HT-29 (cell line): ENCODE results near the gene RARRES2. TPM values are rescaled to one million over a fixed set of nuclear protein-coding genes. Genes with fewer than 3 reads are reported as not detected.
"Not testable (repeated sequence)": the region's sequence is repeated elsewhere in the genome, so short reads cannot be mapped to it uniquely, and the experiment has no call there.

Experiments used
- DNase-seq: peaks from one replicate; pipeline ENCODE4 v3.0.0-alpha.2; 2015; ENCODE audit warnings: low spot score
- total RNA-seq: library from RNA; depleted of rRNA; stranded (reverse); fragments of >200 nt; shearing (Covaris generic); gene quantifications from 2 replicates; pipeline ENCODE4 v1.2.3, GENCODE V29; 2014

RARRES2 gene
- total RNA-seq, 1 experiment from 2014 or later = 10.5 TPM

GRCh38 chr7:150322114-150322832, 19.2 kb downstream of the RARRES2 start:
- no peak for DNase-seq

- DNase-seq = no peak
These were observed 19.7 kb downstream of the RARRES2 start for GRCh38 chr7:150321788-150322113.

DNA sequence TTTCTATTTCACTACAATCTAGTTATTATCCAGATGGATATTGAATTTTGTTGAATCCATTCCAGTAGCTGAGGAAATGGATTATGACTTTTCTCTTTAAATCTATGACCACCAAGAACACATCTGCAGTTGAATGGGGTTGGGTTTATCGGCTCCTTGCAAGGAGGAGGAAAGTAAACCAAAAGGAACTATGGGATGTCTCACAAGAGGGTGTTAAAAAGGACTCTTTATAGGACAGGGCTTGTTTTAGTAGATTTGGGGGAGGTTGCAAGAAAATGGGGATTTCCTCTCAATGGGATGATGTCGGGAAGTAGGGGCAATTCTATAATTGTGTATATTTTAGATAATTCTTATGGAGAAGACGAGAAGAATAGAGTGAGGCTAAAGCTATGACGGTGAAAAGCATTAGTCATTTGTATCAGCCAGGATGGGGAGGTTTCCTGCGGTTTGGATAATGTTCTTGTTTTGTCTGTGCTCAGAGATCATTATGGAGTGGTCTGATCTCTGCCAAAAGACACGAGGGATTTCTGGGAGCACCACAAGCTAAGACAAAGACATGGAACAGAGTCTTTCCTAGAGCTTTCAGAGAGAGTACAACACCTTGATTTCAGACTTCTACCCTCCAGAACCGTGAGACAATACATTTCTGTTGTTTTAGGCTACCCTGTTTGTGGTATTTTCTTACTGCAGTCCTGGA, 23.5 kb downstream of the RARRES2 start:
- no peak for DNase-seq

DNA sequence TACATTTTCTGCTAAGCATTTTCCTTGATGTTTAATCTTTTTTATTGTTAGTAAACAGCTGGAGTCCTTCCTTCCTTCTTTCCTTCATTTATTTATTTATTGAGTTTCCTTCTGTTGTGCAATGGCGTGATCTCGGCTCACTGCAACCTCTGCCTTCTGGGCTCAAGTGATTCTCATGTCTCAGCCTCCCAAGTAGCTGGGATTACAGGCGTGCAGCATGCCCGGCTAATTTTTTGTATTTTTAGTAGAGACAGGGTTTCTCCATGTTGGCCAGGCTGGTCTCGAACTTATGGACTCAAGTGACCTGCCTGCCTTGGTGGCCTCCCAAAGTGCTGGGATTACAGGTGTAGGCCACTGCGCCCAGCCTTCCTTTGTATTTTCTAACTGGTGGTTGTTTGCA, 24.4 kb downstream of the RARRES2 start:
- DNase-seq = not testable (repeated sequence)

GRCh38 chr7:150314639-150315239, 26.7 kb downstream of the RARRES2 start:
- no peak for DNase-seq

DNA sequence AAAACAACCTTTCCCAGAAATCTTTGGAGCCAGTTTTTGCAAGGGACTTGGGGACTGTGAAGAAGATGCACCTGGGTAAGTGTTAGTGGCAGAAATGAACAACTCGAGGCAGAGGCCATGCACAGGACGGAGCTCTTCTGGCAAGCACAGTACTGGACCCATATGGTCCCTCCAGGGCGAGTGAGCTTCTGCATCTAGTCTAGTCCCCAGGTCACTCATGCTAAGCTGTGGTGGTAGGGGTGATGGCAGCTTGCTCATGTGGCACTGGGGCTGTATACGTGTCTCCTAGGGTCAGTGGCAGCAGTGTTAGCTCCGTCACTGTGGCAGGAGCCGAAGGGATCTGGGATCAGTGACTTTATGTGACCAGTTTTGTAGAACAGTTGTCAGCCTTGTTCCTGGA, 27.6 kb downstream of the RARRES2 start:
- DNase-seq = no peak

DNA sequence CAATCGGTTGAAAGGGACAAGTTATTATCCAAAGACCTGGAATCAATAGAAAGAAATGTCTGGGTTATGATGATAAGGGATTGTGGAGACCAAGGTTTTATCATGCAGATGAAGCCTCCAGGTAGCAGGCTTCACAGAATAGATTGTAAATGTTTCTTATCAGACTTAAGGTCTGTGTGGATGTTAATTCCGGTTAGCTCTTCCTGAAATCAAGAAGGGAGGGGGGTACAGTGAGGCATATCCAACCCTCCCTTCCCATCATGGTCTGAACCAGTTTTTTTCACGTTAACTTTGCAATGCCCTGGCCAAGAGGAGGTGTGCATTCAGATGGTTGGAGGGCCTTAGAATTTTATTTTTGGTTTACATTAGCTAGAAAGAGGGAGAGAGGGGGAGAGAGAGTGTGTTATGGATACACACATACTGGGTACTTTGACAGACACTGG, 28.0 kb downstream of the RARRES2 start:
- no peak for DNase-seq

DNA sequence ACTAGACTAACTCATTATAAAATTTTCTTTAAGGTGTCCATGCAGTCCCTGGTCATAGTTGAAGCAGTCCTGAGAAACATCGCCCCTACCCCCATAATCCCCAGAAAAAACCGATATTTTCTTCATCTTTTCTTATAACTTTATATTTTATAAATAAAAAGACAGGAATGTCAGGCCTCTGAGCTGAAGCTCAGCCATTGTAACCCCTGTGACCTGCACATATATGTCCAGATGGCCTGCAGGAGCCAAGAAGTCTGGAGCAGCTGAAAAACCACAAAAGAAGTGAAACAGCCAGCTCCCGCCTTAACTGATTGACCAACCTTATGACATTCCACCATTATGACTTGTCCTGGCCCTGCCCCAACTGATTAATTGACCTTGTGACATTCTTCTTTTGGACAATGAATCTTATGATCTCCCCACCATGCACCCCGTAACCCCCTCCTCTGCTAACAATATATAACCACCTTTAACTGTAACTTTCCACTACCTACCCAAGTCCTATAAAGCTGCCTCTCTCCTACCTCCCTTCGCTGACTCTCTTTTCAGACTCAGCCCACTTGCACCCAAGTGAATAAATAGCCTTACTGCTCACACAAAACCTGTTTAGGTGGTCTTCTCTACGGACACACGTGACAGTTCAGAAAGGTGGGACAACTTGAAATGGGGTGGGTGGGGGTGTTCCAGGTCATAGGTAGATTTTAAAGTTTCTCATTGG, 28.6 kb downstream of the RARRES2 start:
- DNase-seq = peak; percentile 49

- no peak for DNase-seq
These were observed 29.7 kb downstream of the RARRES2 start for GRCh38 chr7:150311711-150312110.

GRCh38 chr7:150311146-150311545, 30.3 kb downstream of the RARRES2 start:
- no peak for DNase-seq

DNA sequence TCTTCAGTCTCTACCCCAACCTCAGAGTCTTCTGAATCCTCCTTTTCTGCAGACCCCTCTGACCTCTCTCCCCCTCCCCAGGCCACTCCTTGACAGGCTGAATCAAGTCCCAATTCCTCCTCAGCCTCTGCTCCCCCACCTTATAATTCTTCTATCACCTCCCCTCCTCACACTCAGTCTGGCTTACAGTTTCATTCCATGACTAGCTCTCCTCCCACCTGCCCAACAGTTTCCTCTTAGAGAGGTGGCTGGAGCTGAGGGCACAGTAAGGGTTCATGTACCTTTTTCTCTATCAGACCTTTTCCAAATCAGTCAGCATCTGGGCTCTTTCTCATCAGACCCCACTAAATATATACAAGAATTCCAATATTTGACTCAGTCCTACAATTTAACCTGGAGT, 32.9 kb downstream of the RARRES2 start:
- DNase-seq = no peak

GRCh38 chr7:150307904-150308303, 33.5 kb downstream of the RARRES2 start:
- peak; percentile 34 for DNase-seq

DNA sequence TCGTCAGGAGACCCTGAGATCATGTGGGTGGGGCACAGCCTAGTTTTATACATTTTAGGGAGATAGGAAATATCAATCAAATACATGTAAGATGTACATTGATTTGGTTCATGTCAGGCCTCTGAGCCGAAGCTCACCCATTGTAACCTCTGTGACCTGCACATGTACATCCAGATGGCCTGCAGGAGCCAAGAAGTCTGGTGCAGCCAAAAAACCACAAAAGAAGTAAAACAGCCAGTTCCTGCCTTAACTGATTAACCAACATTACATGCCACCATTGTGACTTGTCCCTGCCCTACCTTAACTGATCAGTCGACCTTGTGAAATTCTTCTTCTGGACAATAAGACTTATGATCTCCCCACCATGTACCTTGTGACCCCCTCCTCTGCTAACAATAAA, 34.3 kb downstream of the RARRES2 start:
- DNase-seq = no peak

DNA sequence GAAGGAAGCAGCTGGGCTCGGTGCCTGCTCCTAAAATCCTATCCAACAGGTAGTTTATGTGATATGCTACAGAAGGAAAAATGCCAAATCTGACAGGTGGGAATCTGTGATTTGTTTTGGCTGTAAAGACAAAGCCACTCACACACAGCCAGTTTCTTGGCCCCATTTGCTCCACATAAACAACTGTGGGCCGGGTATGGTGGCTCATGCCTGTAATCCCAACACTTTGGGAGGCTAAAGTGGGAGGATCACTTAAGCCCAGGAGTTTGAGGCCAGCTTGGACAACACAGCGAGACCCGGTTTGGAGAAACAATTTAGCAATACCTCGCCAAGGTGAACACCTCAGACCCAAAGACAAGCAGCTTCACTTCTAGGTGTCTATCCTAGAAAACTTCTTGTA, 35.1 kb downstream of the RARRES2 start:
- DNase-seq = not testable (repeated sequence)

GRCh38 chr7:150305903-150306284, 35.5 kb downstream of the RARRES2 start:
- not testable (repeated sequence) for DNase-seq

DNA sequence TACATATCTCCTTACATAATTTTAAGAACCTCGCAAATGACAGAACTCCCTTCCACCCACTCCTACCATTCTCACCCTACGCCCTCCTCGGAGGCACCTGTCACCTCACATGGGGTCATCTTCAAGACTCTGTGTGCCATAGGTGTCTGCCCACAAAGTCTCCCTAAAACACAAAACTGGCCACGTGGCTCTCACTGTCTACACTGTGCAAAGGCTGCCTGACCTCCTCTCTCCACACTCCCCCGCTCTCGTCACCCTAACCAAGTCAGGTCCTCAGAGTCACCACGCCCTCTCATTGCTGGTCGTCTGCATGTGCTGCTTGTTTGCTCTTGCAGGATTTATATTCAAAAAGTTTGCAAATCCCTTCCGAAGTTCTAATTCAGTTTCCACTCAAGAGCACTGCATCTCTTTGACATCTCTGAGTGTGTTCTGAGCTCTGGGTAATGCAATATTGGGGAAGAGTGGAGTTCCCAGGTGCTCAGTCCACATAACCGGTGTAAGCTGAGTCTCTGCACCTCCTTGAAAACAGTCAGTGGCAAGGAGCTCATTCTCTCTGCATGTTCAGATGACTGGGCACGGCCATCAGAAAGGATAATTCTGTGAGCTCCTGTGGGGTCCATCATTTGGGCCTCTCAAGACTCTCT, 36.0 kb downstream of the RARRES2 start:
- DNase-seq = not testable (repeated sequence)

- not testable (repeated sequence) for DNase-seq
These were observed 36.8 kb downstream of the RARRES2 start for GRCh38 chr7:150304499-150305258.

- peak; percentile 48 for DNase-seq
These were observed 38.5 kb downstream of the RARRES2 start for GRCh38 chr7:150302908-150303310.

DNA sequence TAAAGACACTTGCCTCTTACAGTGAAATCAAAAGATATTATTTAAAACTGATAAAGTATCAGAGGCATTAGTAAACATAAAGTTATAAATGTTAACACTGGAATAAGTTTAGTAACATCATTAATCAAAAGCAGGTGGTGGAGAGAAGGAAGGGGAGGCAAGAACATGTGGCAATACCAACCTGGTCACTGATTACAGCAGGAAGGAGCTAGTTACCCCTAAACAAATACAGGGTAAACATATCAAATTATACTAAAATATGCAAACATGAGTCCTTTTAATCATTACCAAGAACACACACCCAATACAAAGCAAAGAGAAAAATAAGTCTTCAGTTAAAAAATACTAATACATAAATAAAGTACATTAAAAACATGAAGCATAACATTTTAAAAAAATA, 43.5 kb downstream of the RARRES2 start:
- DNase-seq = not testable (repeated sequence)

DNA sequence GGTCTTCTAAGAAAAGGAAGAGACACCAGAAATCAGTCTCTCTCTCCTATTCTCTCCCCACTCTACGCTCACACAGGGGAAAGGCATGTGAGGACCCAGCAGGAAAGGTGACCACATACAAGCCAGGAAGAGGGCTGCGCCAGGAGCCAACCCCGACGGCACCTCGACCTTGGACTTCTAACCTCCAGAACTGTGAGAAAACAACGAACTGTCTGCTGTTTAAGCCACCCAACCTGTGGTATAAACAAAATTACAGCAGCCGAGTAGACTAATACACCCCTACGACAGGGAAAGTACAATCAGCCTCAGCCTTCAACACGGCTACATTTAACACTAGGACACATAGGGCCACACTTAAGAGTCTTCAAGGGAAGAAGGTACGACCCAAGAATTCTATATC, 44.6 kb downstream of the RARRES2 start:
- not testable (repeated sequence) for DNase-seq

DNA sequence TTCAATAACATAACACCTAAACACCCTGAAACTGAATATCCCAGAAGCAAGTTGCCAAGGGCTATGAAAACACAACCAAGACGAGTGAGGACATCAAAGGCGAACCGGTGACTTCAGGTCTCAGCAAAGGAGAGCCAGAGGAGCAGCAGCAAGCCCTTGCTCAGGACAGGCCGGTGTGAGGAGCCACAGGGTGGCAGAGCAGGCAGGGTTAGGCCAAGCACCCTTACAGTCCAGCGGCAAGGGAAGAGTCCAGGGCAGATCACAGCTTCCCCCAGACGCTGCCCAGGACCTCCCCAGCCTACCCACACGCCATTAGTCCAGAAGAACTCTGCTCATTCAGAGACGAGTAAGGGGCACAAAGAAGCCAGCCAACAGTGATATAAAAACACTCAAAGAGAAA, 45.8 kb downstream of the RARRES2 start:
- not testable (repeated sequence) for DNase-seq
